ENCODE data around the gene NUDT12.

NUDT12 gene

DNA sequence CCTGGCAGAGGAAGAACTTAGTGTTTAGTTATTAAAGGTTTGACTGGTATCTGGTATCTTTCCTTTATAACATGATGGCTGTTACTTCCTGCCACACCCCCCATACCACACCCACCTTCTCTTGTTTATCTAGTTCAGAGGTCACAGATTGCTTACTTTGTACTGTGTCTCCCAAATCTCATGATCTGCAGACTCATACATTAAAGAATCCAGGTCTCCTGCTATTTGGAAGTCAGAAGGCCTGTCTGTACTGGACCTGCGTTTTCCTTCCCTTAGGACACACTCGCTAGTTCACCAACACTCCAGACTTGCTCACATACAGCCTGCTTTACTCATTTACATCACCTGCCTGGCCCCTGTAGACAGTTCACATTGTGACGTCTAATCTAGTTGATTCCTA is 39.3 kb downstream of the NUDT12 start:
- TF ChIP-seq, protein P1, sequence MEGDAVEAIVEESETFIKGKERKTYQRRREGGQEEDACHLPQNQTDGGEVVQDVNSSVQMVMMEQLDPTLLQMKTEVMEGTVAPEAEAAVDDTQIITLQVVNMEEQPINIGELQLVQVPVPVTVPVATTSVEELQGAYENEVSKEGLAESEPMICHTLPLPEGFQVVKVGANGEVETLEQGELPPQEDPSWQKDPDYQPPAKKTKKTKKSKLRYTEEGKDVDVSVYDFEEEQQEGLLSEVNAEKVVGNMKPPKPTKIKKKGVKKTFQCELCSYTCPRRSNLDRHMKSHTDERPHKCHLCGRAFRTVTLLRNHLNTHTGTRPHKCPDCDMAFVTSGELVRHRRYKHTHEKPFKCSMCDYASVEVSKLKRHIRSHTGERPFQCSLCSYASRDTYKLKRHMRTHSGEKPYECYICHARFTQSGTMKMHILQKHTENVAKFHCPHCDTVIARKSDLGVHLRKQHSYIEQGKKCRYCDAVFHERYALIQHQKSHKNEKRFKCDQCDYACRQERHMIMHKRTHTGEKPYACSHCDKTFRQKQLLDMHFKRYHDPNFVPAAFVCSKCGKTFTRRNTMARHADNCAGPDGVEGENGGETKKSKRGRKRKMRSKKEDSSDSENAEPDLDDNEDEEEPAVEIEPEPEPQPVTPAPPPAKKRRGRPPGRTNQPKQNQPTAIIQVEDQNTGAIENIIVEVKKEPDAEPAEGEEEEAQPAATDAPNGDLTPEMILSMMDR (IDR thresholded peaks at IDR 0.05), result no peak
- no peak for TF ChIP-seq ZFX (IDR thresholded peaks at IDR 0.05; ENCODE audit: borderline replicate concordance)
- H3K27ac ChIP-seq, result no peak overlapping the region

GRCh38 chr5:103522586-103522985 is 40.0 kb downstream of the NUDT12 start:
- TF ChIP-seq ZFX (IDR thresholded peaks at IDR 0.05; ENCODE audit: borderline replicate concordance), result no peak
- TF ChIP-seq, protein P1 (IDR thresholded peaks at IDR 0.05), result no peak
- H3K27ac ChIP-seq, result no peak overlapping the region

DNA sequence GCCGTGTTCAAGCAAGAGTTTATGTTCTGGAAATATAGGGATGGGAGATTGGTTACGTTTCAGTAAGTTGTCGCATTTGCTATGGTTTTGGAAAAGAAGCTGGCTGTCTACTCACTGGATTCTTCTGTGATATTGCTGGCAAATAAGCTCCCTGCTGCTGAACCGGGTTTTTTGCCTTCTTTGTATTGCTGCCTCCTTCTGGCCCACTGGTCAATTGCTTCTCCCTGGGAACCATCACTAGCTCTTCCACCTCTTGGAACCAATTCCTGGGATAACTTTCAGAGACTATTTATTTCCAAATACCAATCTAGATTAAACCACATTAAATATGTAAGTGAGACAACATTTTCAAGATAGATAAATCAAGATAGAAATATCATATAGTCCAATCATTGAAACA is 43.0 kb downstream of the NUDT12 start:
- no peak overlapping the region for H3K27ac ChIP-seq
- TF ChIP-seq, protein P1 (IDR thresholded peaks at IDR 0.05), result peak; percentile 34
- TF ChIP-seq ZFX (IDR thresholded peaks at IDR 0.05; ENCODE audit: borderline replicate concordance), result no peak

- TF ChIP-seq ZFX (IDR thresholded peaks at IDR 0.05; ENCODE audit: borderline replicate concordance), result no peak
- TF ChIP-seq, protein P1 (IDR thresholded peaks at IDR 0.05), result no peak
- no peak overlapping the region for H3K27ac ChIP-seq
Observed at GRCh38 chr5:103514371-103514770, 48.2 kb downstream of the NUDT12 start.

GRCh38 chr5:103513701-103514100 is 48.9 kb downstream of the NUDT12 start:
- TF ChIP-seq ZFX (IDR thresholded peaks at IDR 0.05; ENCODE audit: borderline replicate concordance), result no peak
- TF ChIP-seq, protein P1 (IDR thresholded peaks at IDR 0.05), result no peak
- no peak overlapping the region for H3K27ac ChIP-seq

DNA sequence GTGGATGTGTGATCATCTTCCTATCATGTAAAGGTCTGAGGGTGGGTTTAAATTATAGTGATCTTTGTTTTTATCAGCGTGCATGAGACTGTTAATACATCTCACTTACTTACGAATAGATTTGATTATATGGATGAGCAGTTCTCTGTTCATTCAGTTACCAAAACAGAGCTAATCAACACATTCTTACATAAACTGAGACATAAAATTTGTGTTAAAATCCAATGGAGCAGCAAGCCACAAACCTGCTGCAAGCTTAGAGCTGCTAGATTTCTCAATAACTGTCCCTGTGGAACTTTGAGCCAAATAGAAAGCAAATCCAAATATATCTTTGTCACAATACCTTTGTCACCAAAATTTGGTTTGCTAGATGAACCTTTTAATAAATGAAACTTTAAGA is 50.1 kb downstream of the NUDT12 start:
- no peak for TF ChIP-seq ZFX (IDR thresholded peaks at IDR 0.05; ENCODE audit: borderline replicate concordance)
- TF ChIP-seq, protein P1 (IDR thresholded peaks at IDR 0.05), result no peak
- no peak overlapping the region for H3K27ac ChIP-seq

GRCh38 chr5:103511554-103511885 is 51.1 kb downstream of the NUDT12 start:
- no peak overlapping the region for H3K27ac ChIP-seq
- no peak for TF ChIP-seq ZFX (IDR thresholded peaks at IDR 0.05; ENCODE audit: borderline replicate concordance)
- TF ChIP-seq, protein P1 (IDR thresholded peaks at IDR 0.05), result no peak
